ENCODE measurements around the gene TPCN2. TPM values are rescaled to one million over a fixed set of nuclear protein-coding genes. Genes with fewer than 3 reads are reported as not detected.

TPCN2 gene
- polyA plus RNA-seq, 1 donor = 10.5 TPM

- no peak for DNase-seq
Observed at GRCh38 chr11:69095300-69095699, 46.6 kb downstream of the TPCN2 start.

GRCh38 chr11:69096473-69096872, 47.7 kb downstream of the TPCN2 start:
- no peak for DNase-seq

- no peak for DNase-seq
Observed at GRCh38 chr11:69097263-69097662, 48.5 kb downstream of the TPCN2 start.

- no peak for DNase-seq
Observed at GRCh38 chr11:69099180-69099579, 50.4 kb downstream of the TPCN2 start.

- DNase-seq = no peak
Observed at GRCh38 chr11:69100454-69101114, 51.9 kb downstream of the TPCN2 start.

- DNase-seq = peak; percentile 63
Observed at GRCh38 chr11:69101115-69101791, 52.5 kb downstream of the TPCN2 start.

- no peak for DNase-seq
Observed at GRCh38 chr11:69101792-69102695, 53.3 kb downstream of the TPCN2 start.

- DNase-seq = no peak
Observed at GRCh38 chr11:69102732-69103615, 54.2 kb downstream of the TPCN2 start.

GRCh38 chr11:69104212-69104855, 55.6 kb downstream of the TPCN2 start:
- DNase-seq = no peak

GRCh38 chr11:69104856-69105395, 56.2 kb downstream of the TPCN2 start:
- no peak for DNase-seq

GRCh38 chr11:69105461-69106030, 56.8 kb downstream of the TPCN2 start:
- DNase-seq = no peak

- DNase-seq = no peak
Observed at GRCh38 chr11:69106031-69106811, 57.5 kb downstream of the TPCN2 start.

- DNase-seq = no peak
Observed at GRCh38 chr11:69107413-69107812, 58.7 kb downstream of the TPCN2 start.

GRCh38 chr11:69108030-69108429, 59.3 kb downstream of the TPCN2 start:
- DNase-seq = no peak

- no peak for DNase-seq
Observed at GRCh38 chr11:69108559-69108958, 59.8 kb downstream of the TPCN2 start.

GRCh38 chr11:69109101-69109500, 60.4 kb downstream of the TPCN2 start:
- DNase-seq = no peak

GRCh38 chr11:69110451-69110850, 61.7 kb downstream of the TPCN2 start:
- DNase-seq = no peak

GRCh38 chr11:69111624-69112542, 63.2 kb downstream of the TPCN2 start:
- no peak for DNase-seq

- DNase-seq = no peak
Observed at GRCh38 chr11:69113226-69113625, 64.5 kb downstream of the TPCN2 start.

Data from hindlimb muscle (tissue), 1 donor.